Measurements from ENCODE around the gene FKBP11.

The FKBP11 gene

DNA sequence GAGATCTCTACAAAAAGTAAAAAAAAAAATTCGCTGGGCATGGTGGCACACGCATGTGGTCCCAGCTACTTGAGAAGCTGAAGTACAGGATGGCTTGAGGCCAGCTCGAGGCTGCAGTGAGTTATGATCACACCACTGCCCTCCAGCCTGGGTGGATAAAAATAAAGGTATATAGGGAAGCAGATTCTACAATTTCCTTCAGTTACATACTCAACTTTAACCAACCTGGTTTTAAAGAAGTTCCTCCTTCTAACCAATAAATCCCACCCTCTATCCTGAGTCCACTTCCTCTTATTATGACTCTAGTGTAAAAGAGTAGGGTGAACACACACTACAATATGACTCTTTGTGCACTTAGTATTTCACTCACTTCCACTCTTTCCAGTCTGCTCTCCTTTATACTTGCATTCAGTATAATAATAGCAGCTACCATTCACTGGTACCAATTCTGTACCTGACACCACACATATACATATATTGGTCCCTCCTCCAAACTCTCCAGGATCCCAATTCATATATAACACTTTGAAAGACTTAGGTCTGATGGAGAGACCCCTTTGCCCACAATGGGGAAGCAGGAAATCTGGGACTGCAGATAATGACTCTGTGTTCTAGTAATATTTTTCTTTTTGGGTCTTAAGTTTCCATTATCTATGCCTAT, 29.7 kb upstream of the FKBP11 start:
- TF ChIP-seq CTCF (IDR thresholded peaks at IDR 0.05; ENCODE audit: low read depth, low read length), result no peak
- H3K4me3 ChIP-seq (ENCODE audit: low read depth, low read length), result no peak overlapping the region
- DNase-seq (ENCODE audit: low read depth, low spot score), result no peak
- in situ Hi-C loops (cut with HindIII; ENCODE audit: low sequenced_read_pairs), result no loop called here

DNA sequence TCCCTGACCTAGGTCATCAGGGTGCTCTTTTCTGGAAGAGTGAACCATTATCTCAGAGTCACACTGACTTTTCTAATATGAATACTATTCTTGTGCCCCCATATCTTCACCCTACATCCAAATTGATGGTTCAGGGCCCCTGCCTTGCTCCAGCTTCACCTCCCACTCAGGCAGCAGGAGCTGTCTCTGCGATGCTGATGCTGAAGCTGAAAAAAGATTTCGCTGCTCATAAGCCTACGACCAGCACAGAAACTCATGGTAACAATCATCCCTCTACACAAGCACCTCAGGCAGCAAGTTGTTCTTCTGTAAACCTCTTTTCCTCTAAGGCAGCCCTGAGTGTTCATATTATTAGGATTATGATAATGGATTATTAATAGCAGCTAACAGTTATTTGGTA, 28.8 kb upstream of the FKBP11 start:
- no peak for DNase-seq (ENCODE audit: low read depth, low spot score)
- no peak for TF ChIP-seq CTCF (IDR thresholded peaks at IDR 0.05; ENCODE audit: low read depth, low read length)
- in situ Hi-C loops (cut with HindIII; ENCODE audit: low sequenced_read_pairs), result no loop called here
- no peak overlapping the region for H3K4me3 ChIP-seq (ENCODE audit: low read depth, low read length)

GRCh38 chr12:48952691-48953090, 27.4 kb upstream of the FKBP11 start:
- no peak for DNase-seq (ENCODE audit: low read depth, low spot score)
- in situ Hi-C loops (cut with HindIII; ENCODE audit: low sequenced_read_pairs), result no loop called here
- no peak overlapping the region for H3K4me3 ChIP-seq (ENCODE audit: low read depth, low read length)
- TF ChIP-seq CTCF (IDR thresholded peaks at IDR 0.05; ENCODE audit: low read depth, low read length), result no peak

GRCh38 chr12:48947727-48948126, 22.4 kb upstream of the FKBP11 start:
- no peak for TF ChIP-seq CTCF (IDR thresholded peaks at IDR 0.05; ENCODE audit: low read depth, low read length)
- DNase-seq (ENCODE audit: low read depth, low spot score), result no peak
- H3K4me3 ChIP-seq (ENCODE audit: low read depth, low read length), result no peak overlapping the region
- in situ Hi-C loops (cut with HindIII; ENCODE audit: low sequenced_read_pairs), result no loop called here

DNA sequence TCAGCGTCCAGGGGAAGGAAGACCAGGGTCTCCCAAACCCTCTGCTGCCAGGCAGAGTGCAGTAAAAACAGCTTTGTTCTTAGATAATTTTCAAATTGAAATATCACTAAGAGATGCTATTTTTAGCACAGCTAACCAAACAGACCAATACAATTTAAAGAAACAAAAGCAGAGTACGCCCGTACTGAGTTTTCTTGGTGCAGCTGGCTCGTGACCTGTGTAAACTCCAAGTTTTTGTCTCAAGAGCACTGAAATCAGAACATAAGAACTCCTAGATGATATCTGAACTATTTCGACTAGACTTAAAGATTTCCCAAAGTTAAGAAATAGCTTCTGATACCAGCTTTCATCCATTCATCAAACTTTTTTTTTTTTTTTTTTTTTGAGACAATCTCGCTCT, 21.7 kb upstream of the FKBP11 start:
- no peak overlapping the region for H3K4me3 ChIP-seq (ENCODE audit: low read depth, low read length)
- DNase-seq (ENCODE audit: low read depth, low spot score), result no peak
- no peak for TF ChIP-seq CTCF (IDR thresholded peaks at IDR 0.05; ENCODE audit: low read depth, low read length)
- in situ Hi-C loops (cut with HindIII; ENCODE audit: low sequenced_read_pairs), result no loop called here

DNA sequence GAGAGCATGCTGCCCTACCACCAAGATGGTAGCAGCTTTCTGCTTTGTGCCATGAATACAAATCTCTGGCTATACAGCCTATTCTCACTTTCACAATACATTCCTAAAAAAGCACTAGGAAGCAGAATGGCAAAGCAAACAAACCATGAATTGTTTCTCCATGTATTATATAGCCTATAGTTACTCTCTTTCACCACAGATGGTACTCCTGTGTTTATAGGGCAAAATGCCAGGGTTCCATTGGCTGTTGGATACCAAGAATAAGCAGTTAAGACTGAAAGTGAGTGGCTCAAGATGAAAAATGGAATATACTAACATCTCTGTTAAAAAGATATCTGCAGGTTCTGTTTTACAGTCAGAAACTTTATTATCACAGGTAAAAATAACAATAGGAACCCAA, 20.9 kb upstream of the FKBP11 start:
- TF ChIP-seq CTCF (IDR thresholded peaks at IDR 0.05; ENCODE audit: low read depth, low read length), result no peak
- in situ Hi-C loops (cut with HindIII; ENCODE audit: low sequenced_read_pairs), result no loop called here
- H3K4me3 ChIP-seq (ENCODE audit: low read depth, low read length), result no peak overlapping the region
- DNase-seq (ENCODE audit: low read depth, low spot score), result peak; percentile 26

DNA sequence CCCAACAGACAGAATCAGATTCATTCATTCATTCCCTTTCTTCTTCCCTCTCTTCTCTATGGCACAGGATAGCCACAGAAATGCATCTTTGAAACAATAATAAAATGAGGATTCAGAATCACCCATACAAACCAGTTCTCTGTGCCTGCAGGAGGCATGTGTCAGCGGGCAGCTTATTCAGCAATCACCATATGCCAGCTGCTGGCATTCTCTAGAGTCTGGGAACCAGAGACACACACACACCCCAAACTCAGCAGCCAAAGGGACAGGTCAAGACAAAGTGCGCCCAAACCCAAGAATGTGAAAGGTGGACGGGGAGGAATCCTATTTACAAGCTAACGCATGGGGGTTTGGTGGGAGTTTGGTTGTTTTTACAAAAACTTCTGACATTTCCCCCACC, 17.9 kb upstream of the FKBP11 start:
- TF ChIP-seq CTCF (IDR thresholded peaks at IDR 0.05; ENCODE audit: low read depth, low read length), result no peak
- no peak for DNase-seq (ENCODE audit: low read depth, low spot score)
- no peak overlapping the region for H3K4me3 ChIP-seq (ENCODE audit: low read depth, low read length)
- in situ Hi-C loops (cut with HindIII; ENCODE audit: low sequenced_read_pairs), result no loop called here
